HCT116 (cell line): ENCODE data around the gene HAND2. TPM values are rescaled to one million over a fixed set of nuclear protein-coding genes. Genes with fewer than 3 reads are reported as not detected.

Experiments used
- ATAC-seq: fragments of 200-7000 bp; cut with Tn5 transposase; 2 replicates; pipeline ENCODE4 v1.9.1; 2020; ENCODE audit warnings: mild to moderate bottlenecking, moderate library complexity
- BruUV-seq: library from RNA; stranded (reverse); fragments of 400-500 nt; replicated peaks from 2 replicates; lab custom pipeline; 2021; lab: Mats Ljungman, UMichigan
- CTCF ChIA-PET: fragments of 300-600 bp; sonication (Branson Sonifier 250); formaldehyde crosslinking; loops from one replicate; lab custom pipeline; 2021; ENCODE audit warnings: antibody characterized with exemption; lab: Charles Lee
- POLR2A ChIA-PET: fragments of 300-600, 350-600 bp; sonication (Branson Sonifier 250); formaldehyde crosslinking; loops from one replicate; lab custom pipeline; 2021; ENCODE audit warnings: antibody characterized with exemption; lab: Charles Lee
- RAD21 ChIA-PET, 2 experiments: fragments of 300-600 bp; sonication (Branson Sonifier 250); formaldehyde crosslinking; loops; one replicate each; lab custom pipeline; 2023; ENCODE audit warnings: low total read pairs in 2 of 2; ENCODE audit not compliant: uncharacterized antibody in 2 of 2, unreplicated experiment in 2 of 2, low non-redundant PET in 1 of 2; lab: Charles Lee
- DNase-seq: peaks from one replicate; pipeline ENCODE4 v3.0.0-alpha.2; 2010; ENCODE audit warnings: low read depth, low spot score
- H2AFZ ChIP-seq: fragments of 200-600 bp; shearing (Covaris generic), sonication (generic); 2 replicates; pipeline ENCODE4 v1.6.1; 2017; ENCODE audit warnings: low read depth, mixed run types, mixed read lengths, antibody characterized with exemption, low read length; ENCODE audit not compliant: poor library complexity, severe bottlenecking
- H3K27ac ChIP-seq: 2 replicates; pipeline ENCODE4 v1.5.1; 2012; ENCODE audit warnings: low read depth, low read length
- H3K27me3 ChIP-seq: fragments of 200-600 bp; sonication (generic); 2 replicates; pipeline ENCODE4 v1.6.1; 2016; ENCODE audit warnings: mixed run types, low read length, mixed read lengths; ENCODE audit not compliant: insufficient read depth
- H3K36me3 ChIP-seq, 2 experiments: fragments of 200-500 bp in 1 of 2; fragments of 200-600 bp in 1 of 2; sonication (Bioruptor generic) in 1 of 2; sonication (generic) in 1 of 2; 2 replicates each; pipeline versions ENCODE4 v1.5.1 to v1.6.1; 2014 to 2016; ENCODE audit warnings: low read length in 2 of 2, inconsistent platforms in 1 of 2, mixed read lengths in 1 of 2, mixed run types in 1 of 2; ENCODE audit not compliant: insufficient read depth in 2 of 2, control insufficient read depth in 1 of 2
- H3K4me1 ChIP-seq, 2 experiments: fragments of 200-600 bp in 1 of 2; sonication (generic) in 1 of 2; 2 replicates each; pipeline versions ENCODE4 v1.5.1 to v1.6.1; 2012 to 2017; ENCODE audit warnings: low read length in 2 of 2, inconsistent platforms in 1 of 2, mild to moderate bottlenecking in 1 of 2, mixed read lengths in 1 of 2, mixed run types in 1 of 2, moderate library complexity in 1 of 2; ENCODE audit not compliant: insufficient read depth in 2 of 2, control insufficient read depth in 1 of 2
- H3K4me2 ChIP-seq: fragments of 200-600 bp; sonication (generic); 2 replicates; pipeline ENCODE4 v1.6.1; 2017; ENCODE audit warnings: mixed run types, low read length, mixed read lengths
- H3K4me3 ChIP-seq, 2 experiments: fragments of 200-600 bp in 1 of 2; sonication (generic) in 1 of 2; replicated peaks in 1 of 2; 2 replicates each; pipeline ENCODE4 v1.5.1; 2011 to 2016; ENCODE audit warnings: low read length in 2 of 2, control low read depth in 1 of 2, low read depth in 1 of 2, mild to moderate bottlenecking in 1 of 2, mixed read lengths in 1 of 2, mixed run types in 1 of 2
- H3K79me2 ChIP-seq: fragments of 200-600 bp; sonication (generic); 2 replicates; pipeline ENCODE4 v1.6.1; 2017; ENCODE audit warnings: mild to moderate bottlenecking, mixed run types, low read length, moderate library complexity, mixed read lengths; ENCODE audit not compliant: insufficient read depth
- H3K9ac ChIP-seq: fragments of 200-600 bp; sonication (generic); 2 replicates; pipeline ENCODE4 v1.6.1; 2016; ENCODE audit warnings: low read length, mixed read lengths
- H3K9me2 ChIP-seq: fragments of 200-600 bp; sonication (generic), shearing (Covaris generic); 2 replicates; pipeline ENCODE4 v1.6.1; 2017; ENCODE audit warnings: mixed run types, mild to moderate bottlenecking, moderate library complexity; ENCODE audit not compliant: insufficient read depth
- H3K9me3 ChIP-seq, 2 experiments: fragments of 200-500 bp in 1 of 2; fragments of 200-600 bp in 1 of 2; sonication (Bioruptor generic) in 1 of 2; sonication (generic) in 1 of 2; 2 replicates each; pipeline ENCODE4 v1.6.1; 2014 to 2017; ENCODE audit warnings: low read length in 2 of 2, mixed read lengths in 2 of 2, inconsistent platforms in 1 of 2, low read depth in 1 of 2, mild to moderate bottlenecking in 1 of 2, mixed run types in 1 of 2, moderate library complexity in 1 of 2; ENCODE audit not compliant: control insufficient read depth in 1 of 2, insufficient read depth in 1 of 2
- H4K20me1 ChIP-seq: fragments of 200-600 bp; sonication (generic), shearing (Covaris generic); 2 replicates; pipeline ENCODE4 v1.6.1; 2017; ENCODE audit warnings: mixed run types, mild to moderate bottlenecking, moderate library complexity; ENCODE audit not compliant: insufficient read depth
- ATF3 ChIP-seq: IDR thresholded peaks from 2 replicates; pipeline ENCODE4 v1.6.1; 2012
- CEBPB ChIP-seq: IDR thresholded peaks from 2 replicates; pipeline ENCODE4 v1.6.1; 2012; ENCODE audit warnings: low read depth
- CTCF ChIP-seq, 3 experiments: fragments of 200-600 bp in 1 of 3; sonication (generic) in 1 of 3; IDR thresholded peaks in 2 of 3; conservative IDR thresholded peaks in 1 of 3; 2 replicates each; pipeline ENCODE4 v1.5.1; 2012 to 2017; ENCODE audit warnings: low read depth in 2 of 3, low read length in 2 of 3, antibody characterized with exemption in 1 of 3, borderline replicate concordance in 1 of 3, control low read depth in 1 of 3, mild to moderate bottlenecking in 1 of 3, mixed read lengths in 1 of 3, mixed run types in 1 of 3, moderate library complexity in 1 of 3; ENCODE audit not compliant: insufficient read depth in 1 of 3
- EZH2phosphoT487 ChIP-seq: fragments of 200-600 bp; IDR thresholded peaks from 2 replicates; pipeline ENCODE4 v1.6.1; 2018; ENCODE audit warnings: antibody characterized with exemption, borderline replicate concordance
- JUND ChIP-seq: IDR thresholded peaks from 2 replicates; pipeline ENCODE4 v1.6.1; 2012
- RAD21 ChIP-seq: IDR thresholded peaks from 2 replicates; pipeline ENCODE4 v1.6.1; 2012; ENCODE audit warnings: low read depth, mild to moderate bottlenecking
- REST ChIP-seq: IDR thresholded peaks from 2 replicates; pipeline ENCODE4 v1.6.1; 2012; ENCODE audit warnings: low read depth
- SP1 ChIP-seq: IDR thresholded peaks from 2 replicates; pipeline ENCODE4 v1.6.1; 2012; ENCODE audit warnings: low read depth
- ZFX ChIP-seq: fragments of 450-650 bp; IDR thresholded peaks from 2 replicates; pipeline ENCODE4 v1.6.1; 2017
- intact Hi-C: fragments of 100-400 bp; cut with micrococcal nuclease; formaldehyde crosslinking; loops from 2 replicates; pipeline ENCODE4 v1.10.0; 2022
- total RNA-seq: library from RNA; stranded (reverse); gene quantifications from one replicate; pipeline ENCODE4 v1.2.1, GENCODE V29; 2021; ENCODE audit not compliant: unreplicated experiment
- TF ChIP-seq, protein P1 (sequence below): IDR thresholded peaks from 2 replicates; pipeline ENCODE4 v1.6.1; 2012

Gene HAND2
- total RNA-seq, 1 experiment from 2014 or later, result not detected

GRCh38 chr4:173527103-173527891, 2.7 kb downstream of the HAND2 start:
- Histone ChIP-seq H3K9me2 (no peaks in the 10 kb centered on the region), H3K27me3 (no peaks in the 10 kb centered on the region), H3K9ac (no peak overlapping the region), H3K27ac (no peak overlapping the region), H3K4me1 (no peaks in the 10 kb centered on the region), H2AFZ (no peak overlapping the region), H3K4me2 (no peak overlapping the region), H3K9me3 (no peaks in the 10 kb centered on the region), H3K4me3 (no peak overlapping the region), H4K20me1 (no peaks in the 10 kb centered on the region), H3K79me2 (no peaks in the 10 kb centered on the region), H3K36me3 (no peaks in the 10 kb centered on the region)
- RAD21 ChIA-PET, result no interaction called here
- BruUV-seq, result no TSS peak
- CTCF ChIA-PET, result no interaction called here
- TF ChIP-seq ATF3 (no peak), RAD21 (no peak), SP1 (no peak), EZH2phosphoT487 (no peak), CTCF (IDR thresholded peaks at IDR 0.05 in 2 of 3, conservative IDR thresholded peaks at IDR 0.05 in 1 of 3; ENCODE audit: borderline replicate concordance in 1 of 3, insufficient read depth in 1 of 3, low read depth in 2 of 3, low read length in 2 of 3) (no peak), ZFX (no peak), REST (no peak), JUND (no peak), CEBPB (no peak)
- TF ChIP-seq, protein P1, sequence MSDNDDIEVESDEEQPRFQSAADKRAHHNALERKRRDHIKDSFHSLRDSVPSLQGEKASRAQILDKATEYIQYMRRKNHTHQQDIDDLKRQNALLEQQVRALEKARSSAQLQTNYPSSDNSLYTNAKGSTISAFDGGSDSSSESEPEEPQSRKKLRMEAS, result no peak
- DNase-seq, result no peak
- intact Hi-C loops, result no loop called here
- POLR2A ChIA-PET, result no interaction called here
- no peak for ATAC-seq
